ENCODE data around the gene MEAF6.

DNA sequence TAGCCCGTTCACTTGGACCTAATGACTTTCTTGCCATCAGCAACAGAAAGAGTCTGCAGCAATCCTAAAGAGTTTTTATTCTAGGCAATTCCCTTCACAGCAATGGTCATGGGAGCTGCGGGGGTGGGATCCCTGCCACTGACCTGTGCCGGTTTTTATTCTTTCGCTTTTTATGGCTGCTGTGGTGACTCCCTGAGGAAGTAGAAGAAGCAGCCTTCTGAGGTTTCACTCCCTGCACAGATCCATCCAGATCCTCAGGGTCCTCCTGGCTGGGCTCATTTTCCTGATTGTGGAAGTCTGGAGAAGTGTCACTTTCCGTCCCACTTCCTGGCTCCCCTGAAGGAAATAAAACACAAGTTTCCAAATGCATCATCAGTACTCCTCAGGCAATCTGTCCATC is 12.9 kb downstream of the MEAF6 start:
- TF ChIP-seq, protein P1, sequence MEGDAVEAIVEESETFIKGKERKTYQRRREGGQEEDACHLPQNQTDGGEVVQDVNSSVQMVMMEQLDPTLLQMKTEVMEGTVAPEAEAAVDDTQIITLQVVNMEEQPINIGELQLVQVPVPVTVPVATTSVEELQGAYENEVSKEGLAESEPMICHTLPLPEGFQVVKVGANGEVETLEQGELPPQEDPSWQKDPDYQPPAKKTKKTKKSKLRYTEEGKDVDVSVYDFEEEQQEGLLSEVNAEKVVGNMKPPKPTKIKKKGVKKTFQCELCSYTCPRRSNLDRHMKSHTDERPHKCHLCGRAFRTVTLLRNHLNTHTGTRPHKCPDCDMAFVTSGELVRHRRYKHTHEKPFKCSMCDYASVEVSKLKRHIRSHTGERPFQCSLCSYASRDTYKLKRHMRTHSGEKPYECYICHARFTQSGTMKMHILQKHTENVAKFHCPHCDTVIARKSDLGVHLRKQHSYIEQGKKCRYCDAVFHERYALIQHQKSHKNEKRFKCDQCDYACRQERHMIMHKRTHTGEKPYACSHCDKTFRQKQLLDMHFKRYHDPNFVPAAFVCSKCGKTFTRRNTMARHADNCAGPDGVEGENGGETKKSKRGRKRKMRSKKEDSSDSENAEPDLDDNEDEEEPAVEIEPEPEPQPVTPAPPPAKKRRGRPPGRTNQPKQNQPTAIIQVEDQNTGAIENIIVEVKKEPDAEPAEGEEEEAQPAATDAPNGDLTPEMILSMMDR (IDR thresholded peaks at IDR 0.05; ENCODE audit: insufficient read depth, low read length, poor library complexity, severe bottlenecking): no peak
- no peak for TF ChIP-seq EZH2phosphoT487 (conservative IDR thresholded peaks at IDR 0.05; ENCODE audit: low read length)
